Natural killer cell (primary cell): ENCODE data around the gene OMP. TPM values are rescaled to one million over a fixed set of nuclear protein-coding genes. Genes with fewer than 3 reads are reported as not detected.

Source experiments
- ATAC-seq, 3 donors: fragments of 150-1000 bp in 2 of 3; fragments of 200-7000 bp in 1 of 3; cut with Tn5 transposase; 1 replicate in 1 of 3; 2 replicates in 2 of 3; pipeline ENCODE4 v1.10.0; 2021; ENCODE audit warnings: mild to moderate bottlenecking in 2 of 3, moderate library complexity in 2 of 3
- DNase-seq, 2 donors: peaks; one replicate each; pipeline versions ENCODE4 v3.0.0 to v3.0.0-alpha.2; 2013 to 2021; ENCODE audit warnings: mixed read lengths in 1 of 2
- H3K27ac ChIP-seq: one replicate; pipeline ENCODE4 v1.5.1; 2013; ENCODE audit warnings: mild to moderate bottlenecking, low read length
- H3K27me3 ChIP-seq: one replicate; pipeline ENCODE4 v1.6.1; 2013; ENCODE audit warnings: low read length; ENCODE audit not compliant: control insufficient read depth, insufficient read depth
- H3K36me3 ChIP-seq: one replicate; pipeline ENCODE4 v1.6.1; 2013; ENCODE audit warnings: low read length; ENCODE audit not compliant: control insufficient read depth, insufficient read depth
- H3K4me1 ChIP-seq: one replicate; pipeline ENCODE4 v1.6.1; 2013; ENCODE audit warnings: low read length; ENCODE audit not compliant: control insufficient read depth, insufficient read depth
- H3K4me3 ChIP-seq: one replicate; pipeline ENCODE4 v1.5.1; 2013; ENCODE audit warnings: low read length
- H3K9me3 ChIP-seq: one replicate; pipeline ENCODE4 v1.6.1; 2013; ENCODE audit warnings: low read length; ENCODE audit not compliant: control insufficient read depth, insufficient read depth
- H3K27ac Mint-ChIP-seq, 2 donors: one replicate each; pipeline ENCODE4 v1.8.0; 2022; ENCODE audit warnings: mild to moderate bottlenecking in 2 of 2, mixed read lengths in 2 of 2, moderate library complexity in 1 of 2
- H3K27me3 Mint-ChIP-seq, 2 donors: one replicate each; pipeline ENCODE4 v1.8.0; 2022; ENCODE audit warnings: low read depth in 2 of 2, mixed read lengths in 2 of 2
- H3K36me3 Mint-ChIP-seq: one replicate; pipeline ENCODE4 v1.8.0; 2022; ENCODE audit warnings: mixed read lengths
- H3K4me1 Mint-ChIP-seq, 2 donors: one replicate each; pipeline ENCODE4 v1.8.0; 2022; ENCODE audit warnings: mixed read lengths in 2 of 2
- H3K4me3 Mint-ChIP-seq: one replicate; pipeline ENCODE4 v1.8.0; 2022; ENCODE audit warnings: mild to moderate bottlenecking, moderate library complexity, mixed read lengths
- H3K9me3 Mint-ChIP-seq, 2 donors: one replicate each; pipeline ENCODE4 v1.8.0; 2022; ENCODE audit warnings: mixed read lengths in 2 of 2
- WGBS: methylation state at CpG from one replicate; pipeline ENCODE4 v1.1.7; 2013; ENCODE audit warnings: missing lambda C conversion rate; ENCODE audit not compliant: insufficient coverage; 5-methylcytosine and 5-hydroxymethylcytosine counted together
- intact Hi-C: fragments of 100-400 bp; cut with micrococcal nuclease; formaldehyde crosslinking; loops from one replicate; pipeline ENCODE4 v1.14.2; 2022
- total RNA-seq, 4 donors: library from RNA; stranded (reverse); fragments of 120-200 nt in 1 of 4; gene quantifications; one replicate each; pipeline versions ENCODE4 v1.2.3 to v1.2.4, GENCODE V29; 2013 to 2022
- TF ChIP-seq, protein P1 (sequence below): fragments of 200-600 bp; IDR thresholded peaks from one replicate; pipeline ENCODE4 v1.8.0; 2022; ENCODE audit warnings: antibody characterized with exemption

Gene OMP
- total RNA-seq, 3 donors from 2014 or later (not counting 1 experiment from before 2014, with no cell fraction given), result 0.82 to 1.4 (median 0.85) TPM

DNA sequence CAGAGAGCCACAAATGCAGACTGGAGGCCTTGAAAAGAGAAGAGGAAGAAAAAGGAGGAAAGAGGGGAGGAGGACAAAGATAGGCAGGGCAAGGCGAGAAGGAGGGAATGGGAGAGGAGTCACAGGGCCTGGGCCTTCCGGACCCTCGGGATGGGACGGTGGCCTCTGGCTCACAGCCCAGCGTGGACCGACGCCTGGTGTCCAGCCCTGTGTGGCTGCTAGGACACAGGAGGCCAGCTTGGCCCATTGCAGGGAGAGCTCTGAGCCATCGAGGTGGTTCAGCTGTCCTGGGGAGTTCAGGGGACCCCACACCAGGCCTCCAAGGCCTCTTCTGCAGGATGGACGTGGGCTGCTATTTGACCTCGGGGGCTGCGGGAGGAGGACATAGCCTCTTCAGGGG is 34.8 kb downstream of the OMP start:
- intact Hi-C loops, result no loop called here
- no peak overlapping the region for H3K27ac ChIP-seq
- no peaks in the 10 kb centered on the region for H3K9me3 ChIP-seq
- peaks cover 10% of the 10 kb centered on the region for H3K4me1 ChIP-seq
- Mint-ChIP-seq H3K27ac (no peak overlapping the region), H3K4me3 (no peak overlapping the region), H3K27me3 (peaks cover 46 to 60% of the 10 kb centered on the region in 2 donors), H3K4me1 (peaks cover 10% of the 10 kb centered on the region in 2 donors), H3K9me3 (no peaks in the 10 kb centered on the region), H3K36me3 (no peaks in the 10 kb centered on the region)
- peaks cover 11% of the 10 kb centered on the region for H3K27me3 ChIP-seq
- TF ChIP-seq, protein P1, sequence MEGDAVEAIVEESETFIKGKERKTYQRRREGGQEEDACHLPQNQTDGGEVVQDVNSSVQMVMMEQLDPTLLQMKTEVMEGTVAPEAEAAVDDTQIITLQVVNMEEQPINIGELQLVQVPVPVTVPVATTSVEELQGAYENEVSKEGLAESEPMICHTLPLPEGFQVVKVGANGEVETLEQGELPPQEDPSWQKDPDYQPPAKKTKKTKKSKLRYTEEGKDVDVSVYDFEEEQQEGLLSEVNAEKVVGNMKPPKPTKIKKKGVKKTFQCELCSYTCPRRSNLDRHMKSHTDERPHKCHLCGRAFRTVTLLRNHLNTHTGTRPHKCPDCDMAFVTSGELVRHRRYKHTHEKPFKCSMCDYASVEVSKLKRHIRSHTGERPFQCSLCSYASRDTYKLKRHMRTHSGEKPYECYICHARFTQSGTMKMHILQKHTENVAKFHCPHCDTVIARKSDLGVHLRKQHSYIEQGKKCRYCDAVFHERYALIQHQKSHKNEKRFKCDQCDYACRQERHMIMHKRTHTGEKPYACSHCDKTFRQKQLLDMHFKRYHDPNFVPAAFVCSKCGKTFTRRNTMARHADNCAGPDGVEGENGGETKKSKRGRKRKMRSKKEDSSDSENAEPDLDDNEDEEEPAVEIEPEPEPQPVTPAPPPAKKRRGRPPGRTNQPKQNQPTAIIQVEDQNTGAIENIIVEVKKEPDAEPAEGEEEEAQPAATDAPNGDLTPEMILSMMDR, result no peak
- no peak overlapping the region for H3K4me3 ChIP-seq
- no peak for ATAC-seq
- WGBS, result 84% methylated on average over 11 of the region's 11 CpGs
- no peak for DNase-seq
- H3K36me3 ChIP-seq, result no peaks in the 10 kb centered on the region

DNA sequence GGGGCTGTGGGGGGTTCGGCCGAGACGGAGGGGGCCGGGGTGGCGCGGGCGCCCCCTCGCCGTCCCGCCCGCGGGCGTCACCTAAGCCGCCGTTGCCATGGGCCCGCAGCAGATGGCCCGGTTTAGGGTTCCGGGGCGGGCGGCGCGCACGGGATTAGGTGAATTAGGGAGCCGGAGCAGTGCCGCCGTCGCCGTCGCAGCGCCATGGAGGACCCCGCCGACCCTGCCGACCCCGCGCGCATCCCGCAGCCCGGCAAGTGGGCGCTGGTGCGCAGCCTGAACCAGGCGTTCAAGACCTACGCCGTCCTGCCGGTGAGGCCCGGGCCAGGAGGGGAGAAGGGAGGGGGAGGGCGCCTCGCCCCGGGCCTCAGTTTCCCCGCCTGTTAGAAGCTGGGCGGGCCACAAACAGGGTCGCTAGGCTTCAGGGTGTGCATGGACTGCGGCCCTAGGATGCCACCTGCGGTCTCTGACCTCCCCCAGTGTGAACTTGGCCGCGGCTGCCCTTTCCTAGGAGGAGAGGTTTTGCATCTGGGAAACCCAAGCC is 35.5 kb downstream of the OMP start:
- no peak overlapping the region for H3K4me3 Mint-ChIP-seq
- no peaks in the 10 kb centered on the region for H3K9me3 ChIP-seq
- H3K4me1 Mint-ChIP-seq, result peaks cover 17 to 18% of the 10 kb centered on the region in 2 donors
- DNase-seq (no peak), ATAC-seq (no peak)
- H3K27me3 ChIP-seq, result peaks cover 11% of the 10 kb centered on the region
- WGBS, result 36% methylated on average over 55 of the region's 55 CpGs
- no peak overlapping the region for H3K27ac ChIP-seq
- H3K36me3 Mint-ChIP-seq, result no peaks in the 10 kb centered on the region
- no peak overlapping the region for H3K27ac Mint-ChIP-seq
- intact Hi-C loops, result no loop called here
- peaks cover 48 to 67% of the 10 kb centered on the region in 2 donors for H3K27me3 Mint-ChIP-seq
- H3K36me3 ChIP-seq, result no peaks in the 10 kb centered on the region
- H3K4me3 ChIP-seq, result no peak overlapping the region
- peaks cover 16% of the 10 kb centered on the region for H3K4me1 ChIP-seq
- H3K9me3 Mint-ChIP-seq, result no peaks in the 10 kb centered on the region
- TF ChIP-seq, protein P1, result no peak

DNA sequence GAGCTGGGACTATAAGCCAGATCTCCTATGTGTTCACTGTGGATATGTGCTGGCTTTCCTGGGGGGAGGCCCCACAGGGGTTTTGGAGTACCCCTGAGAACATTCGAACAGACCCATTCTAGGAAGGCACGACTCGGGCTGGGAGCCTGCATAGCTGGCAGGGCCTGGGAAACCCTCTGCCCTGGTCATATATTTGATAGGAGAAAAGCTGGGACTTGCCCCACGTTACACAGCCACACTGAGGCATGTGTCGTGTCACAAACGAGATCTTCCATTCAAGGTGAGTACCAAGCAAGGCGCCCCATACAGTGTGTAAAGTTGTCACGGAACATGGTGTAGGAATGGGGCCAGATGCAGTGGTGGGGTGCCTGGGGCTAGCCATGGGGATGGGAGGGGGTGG is 36.6 kb downstream of the OMP start:
- intact Hi-C loops, result no loop called here
- Mint-ChIP-seq H3K27ac (no peak overlapping the region), H3K9me3 (no peaks in the 10 kb centered on the region), H3K27me3 (peaks cover 53 to 74% of the 10 kb centered on the region in 2 donors), H3K36me3 (no peaks in the 10 kb centered on the region), H3K4me3 (no peak overlapping the region), H3K4me1 (peaks cover 22 to 23% of the 10 kb centered on the region in 2 donors)
- H3K27me3 ChIP-seq, result peaks cover 11% of the 10 kb centered on the region
- H3K27ac ChIP-seq, result no peak overlapping the region
- ATAC-seq, result no peak
- WGBS, result 97% methylated on average over 8 of the region's 8 CpGs
- H3K4me3 ChIP-seq, result no peak overlapping the region
- TF ChIP-seq, protein P1, result no peak
- H3K9me3 ChIP-seq, result no peaks in the 10 kb centered on the region
- DNase-seq, result no peak
- H3K36me3 ChIP-seq, result no peaks in the 10 kb centered on the region
- H3K4me1 ChIP-seq, result peaks cover 16% of the 10 kb centered on the region
